Measurements from ENCODE around the gene RASAL2. TPM values are rescaled to one million over a fixed set of nuclear protein-coding genes. Genes with fewer than 3 reads are reported as not detected.
"Not testable (repeated sequence)": the region's sequence is repeated elsewhere in the genome, so short reads cannot be mapped to it uniquely, and the experiment has no call there.

Gene RASAL2
- total RNA-seq, 1 donor from 2014 or later, result not detected

DNA sequence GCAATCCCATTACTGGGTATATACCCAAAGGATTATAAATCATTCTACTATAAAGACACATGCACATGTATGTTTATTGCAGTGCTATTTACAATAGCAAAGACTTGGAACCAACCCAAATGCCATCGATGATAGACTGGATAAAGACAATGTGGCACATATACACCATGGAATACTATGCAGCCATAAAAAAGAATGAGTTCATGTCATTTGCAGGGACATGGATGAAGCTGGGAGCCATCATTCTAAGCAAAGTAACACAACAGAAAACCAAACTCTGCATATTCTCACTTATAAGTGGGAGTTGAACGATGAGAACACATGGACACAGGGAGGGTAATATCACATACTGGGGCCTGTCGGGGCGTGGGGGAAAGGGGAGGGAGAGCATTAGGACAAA is 2.5 kb upstream of the RASAL2 start:
- intact Hi-C loops (cut with micrococcal nuclease); H3K4me3 Mint-ChIP-seq: not testable (repeated sequence)

DNA sequence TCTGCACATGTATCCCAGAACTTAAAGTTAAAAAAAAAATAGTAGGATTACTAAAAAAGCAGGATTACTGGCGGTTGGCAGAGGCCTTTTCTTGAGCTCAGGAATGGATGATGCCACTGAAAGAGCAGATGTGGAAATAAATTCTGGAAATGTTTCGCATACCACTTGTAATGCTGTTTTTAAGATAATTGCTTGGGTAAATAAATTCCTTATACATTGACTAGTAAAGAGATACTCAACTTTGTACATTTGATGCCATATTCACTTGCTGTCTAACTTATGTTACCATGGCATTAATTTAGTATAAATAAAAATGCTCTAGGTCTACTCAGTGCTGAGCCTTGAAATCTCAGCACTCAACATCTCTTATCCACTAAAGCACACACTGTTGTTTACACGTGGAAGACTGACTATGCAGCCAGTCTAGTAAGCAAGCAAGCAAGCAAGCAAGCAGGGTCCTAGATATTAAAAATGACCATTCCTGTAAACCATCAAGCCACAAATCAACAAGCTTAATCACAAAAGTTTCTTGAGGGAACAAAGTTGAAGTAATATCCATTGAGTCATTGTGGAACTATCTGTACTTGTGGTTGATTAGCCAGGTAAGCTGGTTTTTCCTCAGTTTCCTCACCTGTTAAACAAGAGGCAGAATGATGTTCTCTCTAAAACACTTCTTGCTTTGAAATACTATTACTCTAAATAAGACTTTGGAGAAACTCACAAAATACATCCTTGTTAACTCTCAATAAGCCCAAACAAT is 1.7 kb upstream of the RASAL2 start:
- Mint-ChIP-seq H3K27me3 (peaks cover 31% of the 10 kb centered on the region), H3K36me3 (ENCODE audit: low read depth) (no peaks in the 10 kb centered on the region), H3K4me1 (peaks cover 7% of the 10 kb centered on the region)

More for the DNA sequence above, 2.5 kb upstream of the RASAL2 start:
- not testable (repeated sequence) for H3K36me3 Mint-ChIP-seq (ENCODE audit: low read depth); DNase-seq; H3K4me1 Mint-ChIP-seq; H3K27ac Mint-ChIP-seq
- peaks cover 13% of the 10 kb centered on the region for H3K9me3 Mint-ChIP-seq
- peaks cover 30% of the 10 kb centered on the region for H3K27me3 Mint-ChIP-seq

DNA sequence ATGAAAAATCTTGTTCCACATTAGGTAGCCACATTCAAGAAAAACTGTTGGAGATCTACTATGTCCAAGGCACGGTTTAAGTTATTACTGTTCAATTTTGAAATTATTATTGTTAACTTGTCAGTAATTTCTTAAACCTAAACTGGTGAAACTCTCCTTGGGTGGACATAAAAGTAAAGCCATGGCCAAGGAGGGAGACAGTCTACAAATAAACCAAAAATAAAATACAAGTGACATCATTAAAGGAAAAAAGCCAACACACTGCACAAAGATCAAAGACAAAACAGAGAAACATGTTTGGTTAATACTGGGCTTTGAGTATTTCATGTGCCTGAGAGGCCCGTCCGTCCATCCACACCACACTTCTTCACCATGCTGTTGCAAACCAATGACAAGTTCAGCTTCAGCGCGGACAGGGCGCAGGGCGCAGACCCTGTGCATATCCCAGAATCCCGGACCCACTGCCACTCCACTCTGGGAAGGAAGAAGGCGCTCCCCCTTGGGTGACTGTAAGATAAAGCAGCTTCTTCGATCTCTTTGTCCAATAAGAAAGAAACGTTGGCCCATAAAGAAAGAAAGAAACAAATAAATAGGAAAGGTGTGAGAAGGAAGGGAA is 918 bp upstream of the RASAL2 start:
- Mint-ChIP-seq H3K9me3 (peaks cover 13% of the 10 kb centered on the region), H3K27ac (no peak overlapping the region), H3K4me1 (peaks cover 7% of the 10 kb centered on the region), H3K4me3 (peak overlapping the region; percentile 78), H3K27me3 (peaks cover 33% of the 10 kb centered on the region), H3K36me3 (ENCODE audit: low read depth) (no peaks in the 10 kb centered on the region)
- DNase-seq, result no peak
- intact Hi-C loops (cut with micrococcal nuclease), result no loop called here

More for the DNA sequence above, 1.7 kb upstream of the RASAL2 start:
- Mint-ChIP-seq H3K9me3 (peaks cover 13% of the 10 kb centered on the region), H3K4me3 (no peak overlapping the region), H3K27ac (no peak overlapping the region)
- intact Hi-C loops (cut with micrococcal nuclease), result no loop called here
- DNase-seq, result no peak

- H3K36me3 Mint-ChIP-seq (ENCODE audit: low read depth), result no peaks in the 10 kb centered on the region
- peak overlapping the region; percentile 78 for H3K4me3 Mint-ChIP-seq
- H3K4me1 Mint-ChIP-seq, result peaks cover 7% of the 10 kb centered on the region
- DNase-seq, result peak; percentile 72
- no peak overlapping the region for H3K27ac Mint-ChIP-seq
- intact Hi-C loops (cut with micrococcal nuclease), result no loop called here
- H3K9me3 Mint-ChIP-seq, result peaks cover 13% of the 10 kb centered on the region
- H3K27me3 Mint-ChIP-seq, result peaks cover 35% of the 10 kb centered on the region
Observed at GRCh38 chr1:178093494-178093950, 382 bp upstream of the RASAL2 start.

- Mint-ChIP-seq H3K36me3 (ENCODE audit: low read depth) (no peaks in the 10 kb centered on the region), H3K27me3 (peaks cover 35% of the 10 kb centered on the region), H3K9me3 (peaks cover 13% of the 10 kb centered on the region), H3K4me1 (peaks cover 7% of the 10 kb centered on the region), H3K4me3 (no peak overlapping the region), H3K27ac (no peak overlapping the region)
- intact Hi-C loops (cut with micrococcal nuclease), result no loop called here
- DNase-seq, result no peak
Observed at GRCh38 chr1:178094739-178095645, 1.1 kb downstream of the RASAL2 start.

DNA sequence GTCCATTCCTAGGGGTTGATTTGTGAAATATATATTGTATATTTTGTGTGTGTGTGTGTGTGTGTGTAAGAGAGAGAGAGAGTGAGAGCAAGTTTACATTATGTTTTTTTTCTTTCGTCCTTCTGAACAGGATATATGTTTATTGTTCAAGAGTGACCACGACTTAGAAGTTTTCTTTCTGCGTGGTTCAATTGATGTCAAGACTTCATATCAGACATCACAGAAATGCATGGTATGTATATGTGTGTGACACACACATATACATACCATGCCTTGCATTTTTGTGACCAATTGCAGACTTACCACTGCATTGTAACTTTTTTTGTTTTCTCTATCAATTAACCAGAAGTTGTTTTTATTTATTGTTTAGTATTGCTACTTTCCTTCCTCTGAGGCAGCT is 2.5 kb downstream of the RASAL2 start:
- Mint-ChIP-seq H3K4me3 (no peak overlapping the region), H3K4me1 (peaks cover 7% of the 10 kb centered on the region), H3K27ac (no peak overlapping the region), H3K36me3 (ENCODE audit: low read depth) (no peaks in the 10 kb centered on the region), H3K27me3 (peaks cover 35% of the 10 kb centered on the region), H3K9me3 (peaks cover 13% of the 10 kb centered on the region)
- no peak for DNase-seq
- intact Hi-C loops (cut with micrococcal nuclease), result no loop called here

GRCh38 chr1:178098262-178098661 is 4.4 kb downstream of the RASAL2 start:
- Mint-ChIP-seq H3K4me1 (peaks cover 2% of the 10 kb centered on the region), H3K27ac (no peak overlapping the region), H3K9me3 (peaks cover 3% of the 10 kb centered on the region), H3K4me3 (no peak overlapping the region), H3K36me3 (ENCODE audit: low read depth) (no peaks in the 10 kb centered on the region), H3K27me3 (peaks cover 27% of the 10 kb centered on the region)
- DNase-seq, result no peak
- intact Hi-C loops (cut with micrococcal nuclease), result no loop called here

GRCh38 chr1:178101266-178101630 is 7.3 kb downstream of the RASAL2 start:
- Mint-ChIP-seq H3K27ac (no peak overlapping the region), H3K4me1 (no peaks in the 10 kb centered on the region), H3K4me3 (no peak overlapping the region), H3K36me3 (ENCODE audit: low read depth) (no peaks in the 10 kb centered on the region), H3K27me3 (peaks cover 5% of the 10 kb centered on the region), H3K9me3 (no peaks in the 10 kb centered on the region)
- DNase-seq, result no peak
- intact Hi-C loops (cut with micrococcal nuclease), result no loop called here

- Mint-ChIP-seq H3K4me3 (no peak overlapping the region), H3K9me3 (no peaks in the 10 kb centered on the region), H3K4me1 (no peaks in the 10 kb centered on the region), H3K27me3 (peaks cover 5% of the 10 kb centered on the region), H3K27ac (no peak overlapping the region), H3K36me3 (ENCODE audit: low read depth) (no peaks in the 10 kb centered on the region)
- no peak for DNase-seq
- intact Hi-C loops (cut with micrococcal nuclease), result no loop called here
Observed at GRCh38 chr1:178101654-178102053, 7.8 kb downstream of the RASAL2 start.

DNA sequence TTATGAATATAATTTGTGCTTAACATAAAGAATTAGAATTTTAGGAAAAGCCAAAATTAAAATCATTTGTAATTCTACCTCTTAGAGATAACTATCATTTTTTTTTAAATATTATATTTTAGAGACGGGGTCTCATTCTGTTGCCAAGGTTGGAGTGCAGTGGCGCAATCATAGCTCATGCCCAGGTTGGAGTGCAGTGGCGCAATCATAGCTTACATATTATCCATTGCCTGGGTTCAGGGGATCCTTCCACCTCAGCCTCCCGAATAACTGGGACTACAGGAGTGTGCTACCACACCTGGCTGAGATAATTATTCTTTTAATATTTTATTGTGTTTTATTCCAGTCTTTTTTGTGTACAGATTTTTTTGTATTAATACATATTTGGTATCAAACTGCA is 8.3 kb downstream of the RASAL2 start:
- Mint-ChIP-seq H3K27ac (no peak overlapping the region), H3K4me1 (no peaks in the 10 kb centered on the region), H3K27me3 (peaks cover 3% of the 10 kb centered on the region), H3K36me3 (ENCODE audit: low read depth) (no peaks in the 10 kb centered on the region), H3K4me3 (no peak overlapping the region), H3K9me3 (no peaks in the 10 kb centered on the region)
- DNase-seq, result no peak
- intact Hi-C loops (cut with micrococcal nuclease), result no loop called here

DNA sequence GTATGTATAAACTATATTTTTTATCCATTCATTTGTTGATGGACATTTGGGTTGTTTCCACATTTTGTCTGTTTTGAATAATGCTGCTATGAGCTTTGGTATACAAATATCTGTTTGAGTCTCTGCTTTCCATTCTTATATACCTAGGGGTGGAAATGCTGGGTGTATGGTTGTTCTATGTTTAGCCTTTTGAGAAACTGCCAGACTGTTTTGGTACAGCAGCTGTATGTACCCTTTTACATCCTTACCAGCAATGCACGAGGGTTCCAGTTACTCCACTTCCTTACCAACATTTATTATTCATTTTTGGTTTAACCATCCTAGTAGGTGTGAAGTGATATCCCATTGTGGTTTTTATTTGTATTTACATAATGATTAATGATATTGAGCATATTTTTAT is 13.9 kb downstream of the RASAL2 start:
- no peak for DNase-seq
- no peaks in the 10 kb centered on the region for H3K9me3 Mint-ChIP-seq
- H3K4me3 Mint-ChIP-seq, result no peak overlapping the region
- H3K27me3 Mint-ChIP-seq, result no peaks in the 10 kb centered on the region
- intact Hi-C loops (cut with micrococcal nuclease), result no loop called here
- H3K4me1 Mint-ChIP-seq, result no peaks in the 10 kb centered on the region
- H3K27ac Mint-ChIP-seq, result no peak overlapping the region
- H3K36me3 Mint-ChIP-seq (ENCODE audit: low read depth), result no peaks in the 10 kb centered on the region

DNA sequence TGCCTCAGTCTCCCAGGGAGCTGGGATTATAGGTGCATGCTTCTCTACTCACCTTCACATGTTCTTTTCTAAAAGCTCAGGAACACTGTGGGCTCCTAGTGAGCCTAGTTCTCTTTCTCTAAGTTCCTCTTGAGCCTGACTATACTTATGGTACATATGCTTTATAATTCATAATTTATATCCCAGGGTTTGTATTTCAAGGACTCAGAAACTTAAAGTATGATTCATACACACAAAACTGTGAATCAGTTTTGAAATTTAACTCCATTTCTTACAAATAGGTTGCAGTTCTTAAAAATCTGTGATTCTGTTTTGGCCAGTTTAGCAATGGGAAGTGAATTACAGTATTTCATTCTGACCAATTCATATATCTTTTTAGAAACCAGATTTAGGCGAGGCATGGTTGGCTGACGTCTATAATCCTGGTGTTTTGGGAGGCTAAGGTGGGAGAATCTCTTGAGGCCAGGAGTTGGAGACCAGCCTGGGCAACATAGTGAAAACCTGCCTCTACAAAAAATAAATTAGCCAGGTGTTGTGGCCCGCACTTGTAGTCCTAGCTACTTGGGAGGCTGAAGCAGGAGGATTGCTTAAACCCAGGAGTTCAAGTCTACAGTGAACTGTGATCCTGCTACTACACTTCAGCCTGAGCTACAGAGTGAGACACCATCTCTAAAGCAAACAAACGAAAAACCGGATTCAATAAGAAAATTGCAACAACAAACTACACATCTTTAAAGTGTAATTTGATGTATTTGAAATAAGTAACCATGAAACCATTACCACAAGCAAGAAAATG is 15.6 kb downstream of the RASAL2 start:
- intact Hi-C loops (cut with micrococcal nuclease), result no loop called here
- H3K27me3 Mint-ChIP-seq, result no peaks in the 10 kb centered on the region
- no peaks in the 10 kb centered on the region for H3K36me3 Mint-ChIP-seq (ENCODE audit: low read depth)
- no peak overlapping the region for H3K27ac Mint-ChIP-seq
- H3K4me1 Mint-ChIP-seq, result no peaks in the 10 kb centered on the region
- no peak for DNase-seq
- H3K4me3 Mint-ChIP-seq, result no peak overlapping the region
- H3K9me3 Mint-ChIP-seq, result no peaks in the 10 kb centered on the region

DNA sequence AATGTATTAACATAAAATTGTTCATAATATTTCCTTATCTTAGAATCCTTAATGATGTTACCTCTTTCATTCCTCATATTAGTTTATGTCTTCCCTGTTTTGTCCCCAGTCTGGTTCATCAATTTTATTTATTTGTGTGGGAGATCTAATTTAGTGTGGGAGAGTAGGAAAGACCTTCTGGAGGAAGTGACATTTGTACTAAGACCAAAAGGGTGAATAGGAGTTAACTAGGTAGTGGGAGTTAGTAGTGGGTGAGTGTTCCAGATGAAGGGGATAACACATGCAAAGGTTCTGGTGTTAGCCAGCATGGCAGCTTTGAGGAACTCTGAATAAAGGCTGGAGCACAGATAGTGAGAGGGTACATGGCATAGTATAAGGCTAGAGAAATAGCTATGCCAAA is 21.4 kb downstream of the RASAL2 start:
- Mint-ChIP-seq H3K27ac (no peak overlapping the region), H3K27me3 (no peaks in the 10 kb centered on the region), H3K4me1 (no peaks in the 10 kb centered on the region), H3K36me3 (ENCODE audit: low read depth) (no peaks in the 10 kb centered on the region), H3K4me3 (no peak overlapping the region), H3K9me3 (no peaks in the 10 kb centered on the region)
- intact Hi-C loops (cut with micrococcal nuclease), result no loop called here
- DNase-seq, result no peak

Measured in activated CD4-positive, alpha-beta T cell treated with anti-CD3 and anti-CD28 coated beads, Interleukin-2, amount 10 ng/mL, durations not matched to agents 24 days and 14 days (primary cell).